ENCODE results near the gene FAM83F. TPM values are rescaled to one million over a fixed set of nuclear protein-coding genes. Genes with fewer than 3 reads are reported as not detected.

The FAM83F gene
- total and polyA plus RNA-seq, 10 of the 15 experiments (the other 5 are each of a cell fraction or from before 2014, with no cell fraction given): 0.01 to 0.05 (median 0.01) TPM; not detected in 7

DNA sequence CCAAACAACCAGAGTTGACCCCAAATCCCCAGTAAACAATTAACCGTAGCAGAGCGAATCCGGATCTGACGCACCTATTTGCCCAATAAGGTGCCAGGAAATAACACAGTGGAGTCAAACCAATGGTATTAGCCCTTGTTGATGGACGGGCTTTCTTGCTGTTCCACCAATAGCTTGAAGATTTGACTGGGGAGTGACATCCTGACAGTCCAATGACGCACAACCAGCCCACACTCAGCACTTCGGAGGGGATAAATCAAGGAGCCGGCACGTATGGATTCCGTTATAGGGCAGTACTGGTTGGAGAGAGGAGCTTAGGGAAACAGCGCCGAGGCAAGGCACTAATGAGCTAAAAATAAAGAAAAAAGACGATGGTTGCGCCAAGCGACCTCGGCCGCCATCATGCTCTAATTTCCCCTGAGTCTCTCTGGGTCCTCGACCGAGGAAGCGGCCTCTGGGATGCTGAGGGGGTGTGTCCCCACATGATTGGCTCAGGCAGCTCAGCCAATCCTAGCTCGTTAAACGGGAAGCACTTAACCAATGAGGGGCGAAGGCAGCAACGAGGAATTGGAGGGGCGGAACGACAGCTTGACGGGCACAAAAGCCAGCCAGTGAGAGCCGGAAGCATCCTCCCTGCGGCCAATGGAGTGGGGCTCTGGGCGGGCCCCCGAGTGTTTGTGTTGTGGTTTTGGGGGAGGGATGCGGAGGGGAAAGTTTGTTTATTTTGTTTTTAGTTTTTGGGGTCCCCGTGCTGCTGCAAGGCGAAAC, 49.5 kb downstream of the FAM83F start (continued):
- TF ChIP-seq, protein P1, sequence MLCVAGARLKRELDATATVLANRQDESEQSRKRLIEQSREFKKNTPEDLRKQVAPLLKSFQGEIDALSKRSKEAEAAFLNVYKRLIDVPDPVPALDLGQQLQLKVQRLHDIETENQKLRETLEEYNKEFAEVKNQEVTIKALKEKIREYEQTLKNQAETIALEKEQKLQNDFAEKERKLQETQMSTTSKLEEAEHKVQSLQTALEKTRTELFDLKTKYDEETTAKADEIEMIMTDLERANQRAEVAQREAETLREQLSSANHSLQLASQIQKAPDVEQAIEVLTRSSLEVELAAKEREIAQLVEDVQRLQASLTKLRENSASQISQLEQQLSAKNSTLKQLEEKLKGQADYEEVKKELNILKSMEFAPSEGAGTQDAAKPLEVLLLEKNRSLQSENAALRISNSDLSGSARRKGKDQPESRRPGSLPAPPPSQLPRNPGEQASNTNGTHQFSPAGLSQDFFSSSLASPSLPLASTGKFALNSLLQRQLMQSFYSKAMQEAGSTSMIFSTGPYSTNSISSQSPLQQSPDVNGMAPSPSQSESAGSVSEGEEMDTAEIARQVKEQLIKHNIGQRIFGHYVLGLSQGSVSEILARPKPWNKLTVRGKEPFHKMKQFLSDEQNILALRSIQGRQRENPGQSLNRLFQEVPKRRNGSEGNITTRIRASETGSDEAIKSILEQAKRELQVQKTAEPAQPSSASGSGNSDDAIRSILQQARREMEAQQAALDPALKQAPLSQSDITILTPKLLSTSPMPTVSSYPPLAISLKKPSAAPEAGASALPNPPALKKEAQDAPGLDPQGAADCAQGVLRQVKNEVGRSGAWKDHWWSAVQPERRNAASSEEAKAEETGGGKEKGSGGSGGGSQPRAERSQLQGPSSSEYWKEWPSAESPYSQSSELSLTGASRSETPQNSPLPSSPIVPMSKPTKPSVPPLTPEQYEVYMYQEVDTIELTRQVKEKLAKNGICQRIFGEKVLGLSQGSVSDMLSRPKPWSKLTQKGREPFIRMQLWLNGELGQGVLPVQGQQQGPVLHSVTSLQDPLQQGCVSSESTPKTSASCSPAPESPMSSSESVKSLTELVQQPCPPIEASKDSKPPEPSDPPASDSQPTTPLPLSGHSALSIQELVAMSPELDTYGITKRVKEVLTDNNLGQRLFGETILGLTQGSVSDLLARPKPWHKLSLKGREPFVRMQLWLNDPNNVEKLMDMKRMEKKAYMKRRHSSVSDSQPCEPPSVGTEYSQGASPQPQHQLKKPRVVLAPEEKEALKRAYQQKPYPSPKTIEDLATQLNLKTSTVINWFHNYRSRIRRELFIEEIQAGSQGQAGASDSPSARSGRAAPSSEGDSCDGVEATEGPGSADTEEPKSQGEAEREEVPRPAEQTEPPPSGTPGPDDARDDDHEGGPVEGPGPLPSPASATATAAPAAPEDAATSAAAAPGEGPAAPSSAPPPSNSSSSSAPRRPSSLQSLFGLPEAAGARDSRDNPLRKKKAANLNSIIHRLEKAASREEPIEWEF (IDR thresholded peaks at IDR 0.05; ENCODE audit: insufficient replicate concordance, low read depth, low read length): no peak
- TF ChIP-seq, protein P2, sequence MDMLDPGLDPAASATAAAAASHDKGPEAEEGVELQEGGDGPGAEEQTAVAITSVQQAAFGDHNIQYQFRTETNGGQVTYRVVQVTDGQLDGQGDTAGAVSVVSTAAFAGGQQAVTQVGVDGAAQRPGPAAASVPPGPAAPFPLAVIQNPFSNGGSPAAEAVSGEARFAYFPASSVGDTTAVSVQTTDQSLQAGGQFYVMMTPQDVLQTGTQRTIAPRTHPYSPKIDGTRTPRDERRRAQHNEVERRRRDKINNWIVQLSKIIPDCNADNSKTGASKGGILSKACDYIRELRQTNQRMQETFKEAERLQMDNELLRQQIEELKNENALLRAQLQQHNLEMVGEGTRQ (IDR thresholded peaks at IDR 0.05; ENCODE audit: borderline replicate concordance, low read depth, low read length): no peak; the same call in 1 of the 2 replicates
- no peak for TF ChIP-seq SMC3 (IDR thresholded peaks at IDR 0.05; ENCODE audit: borderline replicate concordance, low read length)
- TF ChIP-seq HCFC1 (IDR thresholded peaks at IDR 0.05; ENCODE audit: low read length): peak; percentile 29
- TF ChIP-seq, protein P3, sequence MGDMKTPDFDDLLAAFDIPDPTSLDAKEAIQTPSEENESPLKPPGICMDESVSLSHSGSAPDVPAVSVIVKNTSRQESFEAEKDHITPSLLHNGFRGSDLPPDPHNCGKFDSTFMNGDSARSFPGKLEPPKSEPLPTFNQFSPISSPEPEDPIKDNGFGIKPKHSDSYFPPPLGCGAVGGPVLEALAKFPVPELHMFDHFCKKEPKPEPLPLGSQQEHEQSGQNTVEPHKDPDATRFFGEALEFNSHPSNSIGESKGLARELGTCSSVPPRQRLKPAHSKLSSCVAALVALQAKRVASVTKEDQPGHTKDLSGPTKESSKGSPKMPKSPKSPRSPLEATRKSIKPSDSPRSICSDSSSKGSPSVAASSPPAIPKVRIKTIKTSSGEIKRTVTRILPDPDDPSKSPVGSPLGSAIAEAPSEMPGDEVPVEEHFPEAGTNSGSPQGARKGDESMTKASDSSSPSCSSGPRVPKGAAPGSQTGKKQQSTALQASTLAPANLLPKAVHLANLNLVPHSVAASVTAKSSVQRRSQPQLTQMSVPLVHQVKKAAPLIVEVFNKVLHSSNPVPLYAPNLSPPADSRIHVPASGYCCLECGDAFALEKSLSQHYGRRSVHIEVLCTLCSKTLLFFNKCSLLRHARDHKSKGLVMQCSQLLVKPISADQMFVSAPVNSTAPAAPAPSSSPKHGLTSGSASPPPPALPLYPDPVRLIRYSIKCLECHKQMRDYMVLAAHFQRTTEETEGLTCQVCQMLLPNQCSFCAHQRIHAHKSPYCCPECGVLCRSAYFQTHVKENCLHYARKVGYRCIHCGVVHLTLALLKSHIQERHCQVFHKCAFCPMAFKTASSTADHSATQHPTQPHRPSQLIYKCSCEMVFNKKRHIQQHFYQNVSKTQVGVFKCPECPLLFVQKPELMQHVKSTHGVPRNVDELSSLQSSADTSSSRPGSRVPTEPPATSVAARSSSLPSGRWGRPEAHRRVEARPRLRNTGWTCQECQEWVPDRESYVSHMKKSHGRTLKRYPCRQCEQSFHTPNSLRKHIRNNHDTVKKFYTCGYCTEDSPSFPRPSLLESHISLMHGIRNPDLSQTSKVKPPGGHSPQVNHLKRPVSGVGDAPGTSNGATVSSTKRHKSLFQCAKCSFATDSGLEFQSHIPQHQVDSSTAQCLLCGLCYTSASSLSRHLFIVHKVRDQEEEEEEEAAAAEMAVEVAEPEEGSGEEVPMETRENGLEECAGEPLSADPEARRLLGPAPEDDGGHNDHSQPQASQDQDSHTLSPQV (IDR thresholded peaks at IDR 0.05): no peak
- TF ChIP-seq SMAD1 (IDR thresholded peaks at IDR 0.05; ENCODE audit: low read depth, partially characterized antibody): peak; percentile 72
- 0 out of 2 replicates have a peak, but pooled peaks have one; percentile 33 for TF ChIP-seq CHD1 (IDR thresholded peaks at IDR 0.05; ENCODE audit: low read depth, low read length)
- no peak for TF ChIP-seq TARDBP (IDR thresholded peaks at IDR 0.05; ENCODE audit: borderline replicate concordance)
- TF ChIP-seq, protein P4, sequence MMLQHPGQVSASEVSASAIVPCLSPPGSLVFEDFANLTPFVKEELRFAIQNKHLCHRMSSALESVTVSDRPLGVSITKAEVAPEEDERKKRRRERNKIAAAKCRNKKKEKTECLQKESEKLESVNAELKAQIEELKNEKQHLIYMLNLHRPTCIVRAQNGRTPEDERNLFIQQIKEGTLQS (IDR thresholded peaks at IDR 0.05; ENCODE audit: borderline replicate concordance, extremely low read depth, low read depth, low read length): no peak
- TF ChIP-seq POLR2A (IDR thresholded peaks at IDR 0.05; ENCODE audit: low read depth, low read length): peak; percentile 94
- no peak for TF ChIP-seq HDAC2 (IDR thresholded peaks at IDR 0.05)
- TF ChIP-seq, protein P5, sequence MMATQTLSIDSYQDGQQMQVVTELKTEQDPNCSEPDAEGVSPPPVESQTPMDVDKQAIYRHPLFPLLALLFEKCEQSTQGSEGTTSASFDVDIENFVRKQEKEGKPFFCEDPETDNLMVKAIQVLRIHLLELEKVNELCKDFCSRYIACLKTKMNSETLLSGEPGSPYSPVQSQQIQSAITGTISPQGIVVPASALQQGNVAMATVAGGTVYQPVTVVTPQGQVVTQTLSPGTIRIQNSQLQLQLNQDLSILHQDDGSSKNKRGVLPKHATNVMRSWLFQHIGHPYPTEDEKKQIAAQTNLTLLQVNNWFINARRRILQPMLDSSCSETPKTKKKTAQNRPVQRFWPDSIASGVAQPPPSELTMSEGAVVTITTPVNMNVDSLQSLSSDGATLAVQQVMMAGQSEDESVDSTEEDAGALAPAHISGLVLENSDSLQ (IDR thresholded peaks at IDR 0.05): peak; percentile 99
- peak; percentile 74 for TF ChIP-seq KLF5 (IDR thresholded peaks at IDR 0.05; ENCODE audit: partially characterized antibody)
- peak; percentile 98 for TF ChIP-seq FOS (IDR thresholded peaks at IDR 0.05; ENCODE audit: borderline replicate concordance, extremely low read depth, insufficient read length)
- TF ChIP-seq NFIC (IDR thresholded peaks at IDR 0.05; ENCODE audit: low read depth, low read length): no peak
- no peak for TF ChIP-seq CBX3 (IDR thresholded peaks at IDR 0.05; ENCODE audit: borderline replicate concordance, low read depth)
- TF ChIP-seq, protein P6, sequence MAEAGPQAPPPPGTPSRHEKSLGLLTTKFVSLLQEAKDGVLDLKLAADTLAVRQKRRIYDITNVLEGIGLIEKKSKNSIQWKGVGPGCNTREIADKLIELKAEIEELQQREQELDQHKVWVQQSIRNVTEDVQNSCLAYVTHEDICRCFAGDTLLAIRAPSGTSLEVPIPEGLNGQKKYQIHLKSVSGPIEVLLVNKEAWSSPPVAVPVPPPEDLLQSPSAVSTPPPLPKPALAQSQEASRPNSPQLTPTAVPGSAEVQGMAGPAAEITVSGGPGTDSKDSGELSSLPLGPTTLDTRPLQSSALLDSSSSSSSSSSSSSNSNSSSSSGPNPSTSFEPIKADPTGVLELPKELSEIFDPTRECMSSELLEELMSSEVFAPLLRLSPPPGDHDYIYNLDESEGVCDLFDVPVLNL (IDR thresholded peaks at IDR 0.05; ENCODE audit: low read depth, low read length): no peak

Data from GM12878 (cell line).